ENCODE measurements around the gene MLST8. TPM values are rescaled to one million over a fixed set of nuclear protein-coding genes. Genes with fewer than 3 reads are reported as not detected.

The MLST8 gene, protein sequence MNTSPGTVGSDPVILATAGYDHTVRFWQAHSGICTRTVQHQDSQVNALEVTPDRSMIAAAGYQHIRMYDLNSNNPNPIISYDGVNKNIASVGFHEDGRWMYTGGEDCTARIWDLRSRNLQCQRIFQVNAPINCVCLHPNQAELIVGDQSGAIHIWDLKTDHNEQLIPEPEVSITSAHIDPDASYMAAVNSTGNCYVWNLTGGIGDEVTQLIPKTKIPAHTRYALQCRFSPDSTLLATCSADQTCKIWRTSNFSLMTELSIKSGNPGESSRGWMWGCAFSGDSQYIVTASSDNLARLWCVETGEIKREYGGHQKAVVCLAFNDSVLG
- total RNA-seq = 10 to 100 TPM; 30.6 to 34.2 TPM

GRCh38 chr16:2205104-2205966 lies at the start of gene MLST8:
TSS of gene MLST8 (plus strand) at chr16:2205454. CDS start at chr16:2206086, 632 bp downstream.

DNA sequence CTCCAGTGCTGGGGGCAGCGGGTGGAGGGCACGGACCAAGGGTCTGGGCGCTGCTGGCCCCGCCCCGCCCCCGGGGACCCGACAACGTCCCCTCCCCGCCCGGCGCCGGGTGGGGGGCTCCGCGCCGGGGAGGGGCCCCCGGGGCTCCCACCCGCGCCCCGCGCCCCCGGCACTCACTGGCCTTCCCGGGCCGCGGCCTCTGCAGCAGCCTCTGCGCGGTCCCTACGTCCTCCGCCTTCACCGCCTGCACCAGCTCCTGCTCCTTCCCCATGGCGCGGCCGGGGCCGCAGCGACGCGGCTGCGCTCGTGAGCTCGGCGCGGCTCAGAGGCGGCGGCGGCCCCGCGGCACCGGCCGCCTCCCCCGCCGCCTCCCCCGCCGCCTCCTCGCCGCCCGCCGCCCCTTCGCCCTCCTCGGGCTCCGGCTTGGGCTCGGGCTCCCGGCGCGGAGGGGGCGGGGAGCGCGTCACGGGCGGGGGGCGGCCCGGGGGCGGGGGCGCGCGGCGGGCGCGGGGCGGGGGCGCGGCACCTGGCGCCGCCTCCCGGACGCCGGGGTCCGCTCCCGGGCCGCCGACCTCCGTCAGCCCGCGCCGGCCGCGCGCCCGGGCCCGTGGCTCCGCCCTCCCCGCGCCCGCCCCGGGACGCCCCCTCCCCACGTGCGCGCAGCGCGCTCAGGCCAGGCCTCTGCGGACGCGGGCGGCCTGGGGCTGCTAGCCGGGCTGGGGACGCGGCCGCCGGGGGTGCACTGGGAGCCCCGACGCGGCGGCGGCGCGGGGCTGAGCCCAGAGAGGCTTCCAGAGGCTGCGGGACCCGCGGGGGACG lies 8.9 kb upstream of the MLST8 start, which contains the start of gene CASKIN1:
Gene CASKIN1 (minus strand): TSS at position 444 of the 819 bp plus-strand sequence. CDS start 173 bp downstream, at position 271.

GRCh38 chr16:2210386-2211365 lies 5.4 kb downstream of the MLST8 start, which contains the start of gene BRICD5:
TSS of gene BRICD5 (minus strand) at chr16:2210863. CDS start at chr16:2210833, 30 bp downstream.

DNA sequence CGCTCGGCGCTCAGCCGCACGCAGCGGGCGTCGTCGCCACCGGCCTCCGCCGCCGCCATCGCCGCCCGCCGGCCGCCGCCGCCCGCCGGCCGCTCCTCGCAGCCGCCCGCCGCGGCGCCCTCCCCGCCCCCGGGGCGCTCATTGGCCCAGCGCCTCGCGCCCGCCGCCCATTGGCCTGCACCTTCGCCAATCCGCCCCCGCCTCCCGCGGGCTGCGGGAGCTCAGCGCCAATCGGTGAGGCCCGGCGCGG lies 9.4 kb downstream of the MLST8 start, which contains the start of gene PGP:
Gene PGP (minus strand): TSS at position 122 of the 250 bp plus-strand sequence. CDS start 63 bp downstream, at position 59.

DNA sequence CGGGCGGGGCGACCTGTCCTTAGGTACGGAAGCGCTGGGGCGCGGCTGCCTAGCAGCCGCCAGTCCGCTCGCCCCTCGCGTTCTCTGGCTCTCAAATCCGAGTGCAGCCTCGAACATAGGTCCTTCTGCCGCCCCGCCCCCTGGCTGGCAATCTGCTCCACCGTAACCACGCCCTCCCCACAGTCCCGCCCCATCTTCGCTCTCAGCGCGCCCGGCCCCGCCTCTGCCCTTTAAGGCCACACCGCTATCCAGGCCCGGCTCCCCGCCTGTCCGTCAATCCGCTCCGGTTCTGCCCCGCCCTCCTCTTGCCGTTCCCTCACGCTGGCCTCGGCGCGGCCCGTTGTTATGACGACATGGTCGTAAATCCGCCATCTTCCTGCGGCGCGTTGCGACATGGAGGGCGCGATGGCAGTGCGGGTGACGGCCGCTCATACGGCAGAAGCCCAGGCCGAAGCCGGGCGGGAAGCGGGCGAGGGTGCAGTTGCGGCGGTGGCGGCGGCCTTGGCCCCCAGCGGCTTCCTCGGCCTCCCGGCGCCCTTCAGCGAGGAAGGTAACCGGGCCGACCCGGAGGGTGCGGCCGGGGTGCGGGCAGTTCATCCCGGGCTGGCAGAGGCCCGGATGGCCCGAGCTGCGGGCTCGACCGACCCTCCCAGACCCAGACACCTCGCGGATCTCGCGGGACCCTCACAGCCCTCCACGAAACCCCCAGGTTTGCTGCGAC lies 18.1 kb downstream of the MLST8 start, which contains the start of gene E4F1:
Gene E4F1 (plus strand): TSS at position 371 of the 721 bp plus-strand sequence. CDS start 23 bp downstream, at position 394.

DNA sequence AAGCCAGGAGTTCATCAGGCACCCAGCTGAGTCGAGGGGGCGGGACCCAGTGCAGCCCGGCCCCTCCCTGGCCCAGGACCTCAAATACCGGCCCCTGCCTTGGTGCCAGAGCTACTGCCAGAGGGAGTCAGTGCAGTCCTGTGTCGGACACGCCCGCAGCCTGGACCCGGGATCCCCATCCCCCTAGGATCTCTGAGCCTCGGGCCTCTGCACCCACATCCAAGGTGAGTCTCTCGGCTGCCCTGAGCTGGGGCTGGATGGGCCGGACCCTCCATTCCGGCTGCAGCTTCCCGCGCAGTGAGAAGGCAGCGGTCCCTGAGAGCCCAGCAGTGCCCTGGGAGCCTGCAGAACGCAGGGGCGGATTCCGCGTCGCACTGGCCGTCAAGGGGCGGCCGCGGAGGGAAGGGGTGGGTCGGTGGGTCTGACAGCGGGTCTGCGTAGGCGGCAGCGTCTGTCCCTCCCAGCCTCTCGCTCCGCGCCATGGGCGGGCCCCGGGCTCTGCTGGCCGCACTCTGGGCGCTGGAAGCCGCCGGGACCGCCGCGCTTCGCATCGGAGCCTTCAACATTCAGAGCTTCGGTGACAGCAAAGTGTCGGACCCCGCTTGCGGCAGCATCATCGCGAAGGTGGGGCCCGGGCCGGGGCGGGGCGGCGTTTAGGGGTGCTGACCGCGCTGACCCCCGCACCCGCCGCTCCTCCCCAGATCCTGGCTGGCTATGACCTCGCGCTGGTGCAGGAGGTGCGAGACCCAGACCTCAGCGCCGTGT lies 31.3 kb downstream of the MLST8 start, which contains the start of gene DNASE1L2:
Gene DNASE1L2 (plus strand): TSS at position 108 of the 765 bp plus-strand sequence. CDS start 373 bp downstream, at position 481.

DNA sequence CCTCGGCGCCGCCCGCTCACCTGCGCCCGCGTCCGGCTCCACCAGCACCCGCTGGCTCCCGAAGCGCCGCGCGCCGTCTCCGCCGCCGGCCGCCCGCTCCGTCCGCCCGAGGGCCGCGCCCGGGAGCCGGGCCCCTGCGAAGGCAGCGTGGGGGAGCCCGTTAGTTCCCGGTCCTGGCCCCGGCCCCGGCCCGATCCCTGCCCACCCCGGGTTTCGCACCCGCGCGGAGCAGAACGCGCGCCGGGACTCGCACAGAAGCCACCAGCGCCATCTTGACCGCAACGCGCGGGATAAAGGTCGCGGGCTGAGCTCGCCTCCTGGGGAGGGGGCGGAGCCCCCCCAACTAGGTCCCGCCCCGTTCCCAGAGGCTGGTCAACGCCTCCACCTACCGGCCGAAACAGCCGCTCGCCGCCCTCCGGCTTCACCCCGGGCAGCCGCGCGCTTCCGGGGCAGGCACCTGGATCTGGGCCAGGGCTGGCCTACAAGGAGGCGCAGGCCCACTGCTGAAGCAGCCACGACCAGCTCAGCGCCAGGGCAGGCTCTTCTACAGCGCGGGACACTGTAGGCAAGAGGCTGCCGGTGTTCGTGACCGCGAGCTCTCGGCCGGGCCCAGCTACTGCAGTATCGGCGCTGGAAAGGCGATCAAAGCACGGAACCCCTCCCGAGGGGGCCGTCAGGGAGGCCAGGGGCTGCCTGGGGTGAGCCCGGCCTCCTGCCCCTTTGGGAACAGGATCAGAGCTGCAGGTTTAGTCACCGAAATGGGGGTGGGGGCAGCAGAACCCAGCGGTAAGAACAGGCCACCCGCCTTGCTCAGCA lies 46.2 kb downstream of the MLST8 start, which contains the start of gene ECI1:
Gene ECI1 (minus strand): TSS at position 292 of the 816 bp plus-strand sequence. CDS start 21 bp downstream, at position 271.

Other genes with a start within 250 kb of the MLST8 start
- gene NDUFB10, start 245.9 kb upstream of the MLST8 start, total RNA-seq = 100 to 1,000 TPM; 110 to 120 TPM
- 1,000 to 10,000 TPM; 3,275 to 3,410 TPM for gene RPS2, start 240.6 kb upstream of the MLST8 start, total RNA-seq
- gene RNF151, start 238.6 kb upstream of the MLST8 start, total RNA-seq = not detected
- gene TBL3, start 233.4 kb upstream of the MLST8 start, total RNA-seq = 10 to 100 TPM; 24.4 to 27.4 TPM
- gene NOXO1, start 224.0 kb upstream of the MLST8 start, total RNA-seq = under 1 TPM; 0.40 to 0.77 TPM
- gene GFER, start 221.3 kb upstream of the MLST8 start, total RNA-seq = 10 to 100 TPM; 26.6 to 27.3 TPM
- 1 to 10 TPM; 2.2 to 2.8 TPM for gene SYNGR3, start 215.5 kb upstream of the MLST8 start, total RNA-seq
- 10 to 100 TPM; 51.5 to 52.2 TPM for gene ZNF598, start 195.6 kb upstream of the MLST8 start, total RNA-seq
- under 1 TPM; 0.24 to 0.48 TPM for gene NPW, start 185.7 kb upstream of the MLST8 start, total RNA-seq
- 1 to 10 TPM; 2.8 to 3.2 TPM for gene NHERF2, start 178.6 kb upstream of the MLST8 start, total RNA-seq
- 10 to 100 TPM; 21.4 to 21.8 TPM for gene NTHL1, start 157.6 kb upstream of the MLST8 start, total RNA-seq
- gene TSC2, start 157.5 kb upstream of the MLST8 start, total RNA-seq = 100 to 1,000 TPM; 106 to 109 TPM
- gene PKD1, start 69.6 kb upstream of the MLST8 start, total RNA-seq = 10 to 100 TPM; 66.5 to 78.0 TPM
- under 1 TPM in 1 of 2 experiments, not detected in 1; 0.15 TPM for gene RAB26, start 56.8 kb upstream of the MLST8 start, total RNA-seq
- gene TRAF7, start 49.7 kb upstream of the MLST8 start, total RNA-seq = 10 to 100 TPM; 57.4 to 58.9 TPM
- gene CASKIN1, start 8.8 kb upstream of the MLST8 start, total RNA-seq = under 1 TPM; 0.28 to 0.39 TPM
- 10 to 100 TPM; 11.9 to 12.7 TPM for gene BRICD5, start 5.4 kb downstream of the MLST8 start, total RNA-seq
- 10 to 100 TPM; 17.4 to 17.5 TPM for gene PGP, start 9.4 kb downstream of the MLST8 start, total RNA-seq
- gene E4F1, start 18.1 kb downstream of the MLST8 start, total RNA-seq = 10 to 100 TPM; 30.1 to 31.5 TPM
- 1 to 10 TPM; 2.6 to 2.8 TPM for gene DNASE1L2, start 31.0 kb downstream of the MLST8 start, total RNA-seq
- 10 to 100 TPM; 30.7 to 35.4 TPM for gene ECI1, start 46.1 kb downstream of the MLST8 start, total RNA-seq
- gene RNPS1, start 62.7 kb downstream of the MLST8 start, total RNA-seq = 100 to 1,000 TPM; 185 to 190 TPM
- gene ABCA3, start 135.3 kb downstream of the MLST8 start, total RNA-seq = 1 to 10 TPM; 3.8 TPM
- gene CCNF, start 224.0 kb downstream of the MLST8 start, total RNA-seq = 10 to 100 TPM; 59.3 to 61.7 TPM